K562 (cell line): ENCODE data around the gene STAT6. TPM values are rescaled to one million over a fixed set of nuclear protein-coding genes. Genes with fewer than 3 reads are reported as not detected.

Experiments used
- ARID1B ChIP-seq: fragments of 450-650 bp; IDR thresholded peaks from 2 replicates; pipeline ENCODE4 v1.6.1; 2016; ENCODE audit warnings: antibody characterized with exemption, mild to moderate bottlenecking, inconsistent platforms
- CHD2 ChIP-seq: IDR thresholded peaks from 2 replicates; pipeline ENCODE4 v1.6.1; 2011; ENCODE audit warnings: low read depth, low read length
- ELF1 ChIP-seq: fragments of 200-800 bp; sonication (Bioruptor generic); IDR thresholded peaks from 2 replicates; pipeline ENCODE4 v1.6.1; 2016; ENCODE audit warnings: missing genetic modification characterization, missing compliant biosample characterization
- ETV6 ChIP-seq, 3 experiments: fragments of 150-350 bp in 1 of 3; sonication (generic) in 1 of 3; formaldehyde crosslinking in 1 of 3; IDR thresholded peaks; 2 replicates each; pipeline versions ENCODE4 v1.6.1 to v1.8.0; 2014 to 2022; ENCODE audit warnings: borderline replicate concordance in 2 of 3, low read depth in 2 of 3, antibody characterized with exemption in 1 of 3, low read length in 1 of 3, mild to moderate bottlenecking in 1 of 3, missing genetic modification reagents in 1 of 3
- MAFG ChIP-seq: fragments of 450-650 bp; conservative IDR thresholded peaks from 2 replicates; pipeline ENCODE4 v1.6.1; 2016; ENCODE audit warnings: missing genetic modification characterization, missing compliant biosample characterization
- RBM17 ChIP-seq: fragments of 200-400 bp; formaldehyde crosslinking; IDR thresholded peaks from 2 replicates; pipeline ENCODE4 v1.6.1; 2017; ENCODE audit warnings: low read depth, mild to moderate bottlenecking, low read length, borderline replicate concordance
- RBM22 ChIP-seq: fragments of 200-400 bp; formaldehyde crosslinking; IDR thresholded peaks from 2 replicates; pipeline ENCODE4 v1.6.1; 2018; ENCODE audit warnings: low read length, low read depth; ENCODE audit not compliant: poor library complexity, severe bottlenecking
- SIRT6 ChIP-seq: IDR thresholded peaks from one replicate; pipeline ENCODE4 v1.6.1; 2012; ENCODE audit warnings: low read depth, mild to moderate bottlenecking, control low read depth, inconsistent platforms, low read length, moderate library complexity
- SMARCE1 ChIP-seq: fragments of 450-650 bp; IDR thresholded peaks from 2 replicates; pipeline ENCODE4 v1.7.1; 2016; ENCODE audit warnings: mild to moderate bottlenecking
- SNIP1 ChIP-seq: fragments of 450-650 bp; IDR thresholded peaks from 2 replicates; pipeline ENCODE4 v1.7.1; 2017; ENCODE audit warnings: low read depth, mild to moderate bottlenecking
- TBP ChIP-seq: optimal IDR thresholded peaks from 2 replicates; pipeline ENCODE3; 2011; ENCODE audit warnings: low read depth, low read length, improper control_type of control experiment
- THRAP3 ChIP-seq: fragments of 450-650 bp; IDR thresholded peaks from 2 replicates; pipeline ENCODE4 v1.6.1; 2016; ENCODE audit warnings: mild to moderate bottlenecking, inconsistent platforms, borderline replicate concordance
- ZNF143 ChIP-seq: sonication (generic); formaldehyde crosslinking; IDR thresholded peaks from 2 replicates; pipeline ENCODE4 v1.9.0; 2022; ENCODE audit warnings: mild to moderate bottlenecking, missing genetic modification reagents
- ZNF41 ChIP-seq: fragments of 250-450 bp; sonication (Bioruptor Pico); conservative IDR thresholded peaks from 2 replicates; pipeline ENCODE4 v1.4.0; 2020; ENCODE audit warnings: mild to moderate bottlenecking
- ZNF551 ChIP-seq: fragments of 250-450 bp; sonication (Bioruptor Pico); IDR thresholded peaks from 2 replicates; pipeline ENCODE4 v1.5.0; 2021; ENCODE audit warnings: mild to moderate bottlenecking, moderate library complexity
- polyA plus RNA-seq, 8 experiments: library from polyadenylated mRNA; depleted of rRNA in 4 of 8; stranded (reverse) in 5 of 8; unstranded in 3 of 8; fragments of >200 nt; fragmentation: Nextera tagmentation in 2 of 8; fragmentation: Illumina TruSeq in 1 of 8; extraction: Ambion mirVana in 2 of 8; extraction: Trizol in 1 of 8; gene quantifications; 2 replicates each; pipeline versions ENCODE4 v1.2.1 to v1.2.3, GENCODE V29; 2011 to 2014; ENCODE audit warnings: inconsistent platforms in 1 of 8, missing spikeins in 1 of 8
- total RNA-seq, 7 experiments: library from RNA; depleted of rRNA in 6 of 7; stranded (reverse); fragments of >200 nt in 6 of 7; fragmentation: Illumina TruSeq in 2 of 7; extraction: Trizol in 2 of 7; gene quantifications; 2 replicates each; pipeline versions ENCODE4 v1.2.1 to v1.2.3, GENCODE V29; 2011 to 2021; ENCODE audit warnings: low replicate concordance in 1 of 7
- TF ChIP-seq, protein P1 (sequence below), 2 experiments: fragments of 450-650 bp; IDR thresholded peaks; 2 replicates each; pipeline ENCODE4 v1.6.1; 2016
- TF ChIP-seq, protein P2 (sequence below): fragments of 450-650 bp; formaldehyde crosslinking; conservative IDR thresholded peaks from 2 replicates; pipeline ENCODE4 v1.4.0; 2022; ENCODE audit warnings: mild to moderate bottlenecking, missing genetic modification characterization
- TF ChIP-seq, protein P3 (sequence below): fragments of 250-450 bp; sonication (Bioruptor Pico); IDR thresholded peaks from 2 replicates; pipeline ENCODE4 v1.4.0; 2020
- TF ChIP-seq, protein P4 (sequence below): fragments of 450-650 bp; formaldehyde crosslinking; IDR thresholded peaks from 2 replicates; pipeline ENCODE4 v1.4.0; 2022; ENCODE audit warnings: mild to moderate bottlenecking, moderate library complexity

Gene STAT6
- total and polyA plus RNA-seq, 9 of the 15 experiments (the other 6 are each of a cell fraction or from before 2014, with no cell fraction given): 2.4 to 49.5 (median 26.5) TPM

DNA sequence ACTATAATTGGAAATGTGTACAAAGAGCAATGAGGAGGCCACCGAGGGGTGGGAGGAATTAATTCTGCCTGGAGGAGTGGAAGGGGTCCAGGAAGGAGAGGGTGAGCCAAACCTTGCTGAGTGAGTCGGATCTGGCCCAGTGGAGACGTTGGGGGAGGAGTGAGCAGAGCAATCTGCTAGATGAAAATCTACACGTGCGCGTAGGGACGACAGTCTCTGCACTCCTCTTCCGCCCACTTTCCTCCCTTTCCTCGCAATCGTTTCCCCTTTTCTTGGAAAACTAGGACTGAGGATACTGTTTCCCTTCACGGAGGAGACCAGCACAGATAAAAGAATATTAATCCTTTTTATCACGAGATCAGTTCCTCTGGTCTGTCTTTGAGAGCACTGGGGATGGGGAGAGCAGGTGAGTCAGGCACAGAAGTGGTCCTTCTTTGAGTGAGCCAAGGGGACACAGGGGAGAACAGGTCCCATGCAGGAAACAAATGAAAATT, 25.1 kb downstream of the STAT6 start (continued):
- TF ChIP-seq CHD2 (no peak), SNIP1 (no peak), TBP (no peak), THRAP3 (no peak), RBM17 (no peak), RBM22 (no peak), ZNF41 (CRISPR knock-in tag) (no peak), SMARCE1 (no peak; the same call in 1 of the 2 replicates), SIRT6 (no peak), ZNF551 (CRISPR knock-in tag) (no peak), MAFG (tag) (no peak), ELF1 (tag) (peak; percentile 49; the same call in 1 of the 2 replicates), ARID1B (peak; percentile 61), ZNF143 (no peak), ETV6 (IDR thresholded peaks at IDR 0.05; ENCODE audit: borderline replicate concordance in 1 of 2, low read depth in 2 of 2, low read length in 1 of 2) (peak; percentile 84 to 98), ETV6 (CRISPR knock-in tag; IDR thresholded peaks at IDR 0.05; ENCODE audit: borderline replicate concordance) (no peak)
- TF ChIP-seq, protein P1, sequence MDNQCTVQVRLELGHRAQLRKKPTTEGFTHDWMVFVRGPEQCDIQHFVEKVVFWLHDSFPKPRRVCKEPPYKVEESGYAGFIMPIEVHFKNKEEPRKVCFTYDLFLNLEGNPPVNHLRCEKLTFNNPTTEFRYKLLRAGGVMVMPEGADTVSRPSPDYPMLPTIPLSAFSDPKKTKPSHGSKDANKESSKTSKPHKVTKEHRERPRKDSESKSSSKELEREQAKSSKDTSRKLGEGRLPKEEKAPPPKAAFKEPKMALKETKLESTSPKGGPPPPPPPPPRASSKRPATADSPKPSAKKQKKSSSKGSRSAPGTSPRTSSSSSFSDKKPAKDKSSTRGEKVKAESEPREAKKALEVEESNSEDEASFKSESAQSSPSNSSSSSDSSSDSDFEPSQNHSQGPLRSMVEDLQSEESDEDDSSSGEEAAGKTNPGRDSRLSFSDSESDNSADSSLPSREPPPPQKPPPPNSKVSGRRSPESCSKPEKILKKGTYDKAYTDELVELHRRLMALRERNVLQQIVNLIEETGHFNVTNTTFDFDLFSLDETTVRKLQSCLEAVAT (IDR thresholded peaks at IDR 0.05): 0 out of 4 replicates have a peak, but pooled peaks of 1 of the 2 experiments have one; percentile 40
- TF ChIP-seq, protein P2, sequence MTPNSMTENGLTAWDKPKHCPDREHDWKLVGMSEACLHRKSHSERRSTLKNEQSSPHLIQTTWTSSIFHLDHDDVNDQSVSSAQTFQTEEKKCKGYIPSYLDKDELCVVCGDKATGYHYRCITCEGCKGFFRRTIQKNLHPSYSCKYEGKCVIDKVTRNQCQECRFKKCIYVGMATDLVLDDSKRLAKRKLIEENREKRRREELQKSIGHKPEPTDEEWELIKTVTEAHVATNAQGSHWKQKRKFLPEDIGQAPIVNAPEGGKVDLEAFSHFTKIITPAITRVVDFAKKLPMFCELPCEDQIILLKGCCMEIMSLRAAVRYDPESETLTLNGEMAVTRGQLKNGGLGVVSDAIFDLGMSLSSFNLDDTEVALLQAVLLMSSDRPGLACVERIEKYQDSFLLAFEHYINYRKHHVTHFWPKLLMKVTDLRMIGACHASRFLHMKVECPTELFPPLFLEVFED (CRISPR knock-in tag): no peak
- TF ChIP-seq, protein P3, sequence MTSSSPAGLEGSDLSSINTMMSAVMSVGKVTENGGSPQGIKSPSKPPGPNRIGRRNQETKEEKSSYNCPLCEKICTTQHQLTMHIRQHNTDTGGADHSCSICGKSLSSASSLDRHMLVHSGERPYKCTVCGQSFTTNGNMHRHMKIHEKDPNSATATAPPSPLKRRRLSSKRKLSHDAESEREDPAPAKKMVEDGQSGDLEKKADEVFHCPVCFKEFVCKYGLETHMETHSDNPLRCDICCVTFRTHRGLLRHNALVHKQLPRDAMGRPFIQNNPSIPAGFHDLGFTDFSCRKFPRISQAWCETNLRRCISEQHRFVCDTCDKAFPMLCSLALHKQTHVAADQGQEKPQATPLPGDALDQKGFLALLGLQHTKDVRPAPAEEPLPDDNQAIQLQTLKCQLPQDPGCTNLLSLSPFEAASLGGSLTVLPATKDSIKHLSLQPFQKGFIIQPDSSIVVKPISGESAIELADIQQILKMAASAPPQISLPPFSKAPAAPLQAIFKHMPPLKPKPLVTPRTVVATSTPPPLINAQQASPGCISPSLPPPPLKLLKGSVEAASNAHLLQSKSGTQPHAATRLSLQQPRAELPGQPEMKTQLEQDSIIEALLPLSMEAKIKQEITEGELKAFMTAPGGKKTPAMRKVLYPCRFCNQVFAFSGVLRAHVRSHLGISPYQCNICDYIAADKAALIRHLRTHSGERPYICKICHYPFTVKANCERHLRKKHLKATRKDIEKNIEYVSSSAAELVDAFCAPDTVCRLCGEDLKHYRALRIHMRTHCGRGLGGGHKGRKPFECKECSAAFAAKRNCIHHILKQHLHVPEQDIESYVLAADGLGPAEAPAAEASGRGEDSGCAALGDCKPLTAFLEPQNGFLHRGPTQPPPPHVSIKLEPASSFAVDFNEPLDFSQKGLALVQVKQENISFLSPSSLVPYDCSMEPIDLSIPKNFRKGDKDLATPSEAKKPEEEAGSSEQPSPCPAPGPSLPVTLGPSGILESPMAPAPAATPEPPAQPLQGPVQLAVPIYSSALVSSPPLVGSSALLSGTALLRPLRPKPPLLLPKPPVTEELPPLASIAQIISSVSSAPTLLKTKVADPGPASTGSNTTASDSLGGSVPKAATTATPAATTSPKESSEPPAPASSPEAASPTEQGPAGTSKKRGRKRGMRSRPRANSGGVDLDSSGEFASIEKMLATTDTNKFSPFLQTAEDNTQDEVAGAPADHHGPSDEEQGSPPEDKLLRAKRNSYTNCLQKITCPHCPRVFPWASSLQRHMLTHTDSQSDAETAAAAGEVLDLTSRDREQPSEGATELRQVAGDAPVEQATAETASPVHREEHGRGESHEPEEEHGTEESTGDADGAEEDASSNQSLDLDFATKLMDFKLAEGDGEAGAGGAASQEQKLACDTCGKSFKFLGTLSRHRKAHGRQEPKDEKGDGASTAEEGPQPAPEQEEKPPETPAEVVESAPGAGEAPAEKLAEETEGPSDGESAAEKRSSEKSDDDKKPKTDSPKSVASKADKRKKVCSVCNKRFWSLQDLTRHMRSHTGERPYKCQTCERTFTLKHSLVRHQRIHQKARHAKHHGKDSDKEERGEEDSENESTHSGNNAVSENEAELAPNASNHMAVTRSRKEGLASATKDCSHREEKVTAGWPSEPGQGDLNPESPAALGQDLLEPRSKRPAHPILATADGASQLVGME (CRISPR knock-in tag): no peak
- TF ChIP-seq, protein P4, sequence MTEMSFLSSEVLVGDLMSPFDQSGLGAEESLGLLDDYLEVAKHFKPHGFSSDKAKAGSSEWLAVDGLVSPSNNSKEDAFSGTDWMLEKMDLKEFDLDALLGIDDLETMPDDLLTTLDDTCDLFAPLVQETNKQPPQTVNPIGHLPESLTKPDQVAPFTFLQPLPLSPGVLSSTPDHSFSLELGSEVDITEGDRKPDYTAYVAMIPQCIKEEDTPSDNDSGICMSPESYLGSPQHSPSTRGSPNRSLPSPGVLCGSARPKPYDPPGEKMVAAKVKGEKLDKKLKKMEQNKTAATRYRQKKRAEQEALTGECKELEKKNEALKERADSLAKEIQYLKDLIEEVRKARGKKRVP (CRISPR knock-in tag): 0 out of 2 replicates have a peak, but pooled peaks have one; percentile 2
